Measurements from ENCODE around the gene TBC1D22A. TPM values are rescaled to one million over a fixed set of nuclear protein-coding genes. Genes with fewer than 3 reads are reported as not detected.

TBC1D22A gene
- total and polyA plus RNA-seq, 9 of the 15 experiments (the other 6 are each of a cell fraction or from before 2014, with no cell fraction given): 0.20 to 11.5 (median 5.2) TPM

- BruUV-seq (replicated peaks): no TSS peak
- Histone ChIP-seq H3K4me2 (ENCODE audit: insufficient read depth, low read length) (no peak overlapping the region), H2AFZ (ENCODE audit: low read depth, low read length) (no peak overlapping the region), H4K20me1 (replicated peaks; ENCODE audit: control insufficient read depth, insufficient read depth, low read length) (no peaks in the 10 kb centered on the region), H3K4me1 (replicated peaks in 1 of 2; ENCODE audit: control insufficient read depth in 2 of 2, insufficient read depth in 2 of 2, low read length in 2 of 2) (peaks cover 0 to 1% of the 10 kb centered on the region in 2 experiments; a peak in 2 of 5 replicates), H3K27ac (ENCODE audit: extremely low read depth, low read depth, low read length) (no peak overlapping the region), H3K79me2 (ENCODE audit: control insufficient read depth, insufficient read depth, low read length) (no peaks in the 10 kb centered on the region), H3K27me3 (ENCODE audit: control insufficient read depth in 2 of 2, insufficient read depth in 2 of 2, low read length in 2 of 2) (no peaks in the 10 kb centered on the region), H3K9ac (ENCODE audit: insufficient read depth in 1 of 2, low read depth in 2 of 2, low read length in 2 of 2) (no peak overlapping the region), H3K9me3 (replicated peaks; ENCODE audit: control insufficient read depth, insufficient read depth, low read depth, low read length) (no peaks in the 10 kb centered on the region), H3K9me1 (ENCODE audit: control insufficient read depth, insufficient read depth, low read length) (no peaks in the 10 kb centered on the region), H3K36me3 (ENCODE audit: control insufficient read depth, insufficient read depth, low read length) (no peaks in the 10 kb centered on the region), H3K4me3 (no peak overlapping the region)
- POLR2A ChIA-PET: no interaction called here
- FAIRE-seq (no peak), DNase-seq (ENCODE audit: extremely low read depth in 1 of 4, low spot score in 3 of 4) (no peak), ATAC-seq (no peak)
- intact Hi-C loops (cut with micrococcal nuclease) (no loop called here), in situ Hi-C loops (cut with MboI) (no loop called here)
- CTCF ChIA-PET (ENCODE audit: low intra/inter-chr PET ratio): no interaction called here
- 65% methylated on average over 4 of the region's 12 CpGs for WGBS (ENCODE audit: insufficient coverage, low coverage, missing lambda C conversion rate)
- TF ChIP-seq MGA (IDR thresholded peaks at IDR 0.05) (no peak), ZNF318 (IDR thresholded peaks at IDR 0.05; ENCODE audit: borderline replicate concordance in 1 of 2, low read depth in 1 of 2) (no peak)
Observed at GRCh38 chr22:47102081-47102480, 339.6 kb downstream of the TBC1D22A start.

Data from K562 (cell line).